GM23338 (cell line): ENCODE results near the gene DOCK10. TPM values are rescaled to one million over a fixed set of nuclear protein-coding genes. Genes with fewer than 3 reads are reported as not detected.

ENCODE experiments used
- ATAC-seq: fragments of 200-7000 bp; cut with Tn5 transposase; 3 replicates; pipeline ENCODE4 v1.9.1; 2020
- DNase-seq: peaks from one replicate; pipeline ENCODE4 v3.0.0-alpha.2; 2015; ENCODE audit warnings: low spot score
- H2AFZ ChIP-seq: fragments of 200-600 bp; sonication (generic); 2 replicates; pipeline ENCODE4 v1.8.0; 2016; ENCODE audit warnings: antibody characterized with exemption, mild to moderate bottlenecking, moderate library complexity
- H3F3A ChIP-seq: fragments of 200-600 bp; sonication (generic); replicated peaks from 2 replicates; pipeline ENCODE4 v1.8.0; 2017; ENCODE audit warnings: antibody characterized with exemption, mixed run types, low read depth
- H3K27ac ChIP-seq: fragments of 200-600 bp; sonication (generic); 2 replicates; pipeline ENCODE4 v1.6.1; 2016; ENCODE audit warnings: low read depth
- H3K27me3 ChIP-seq: fragments of 200-600 bp; sonication (generic); 2 replicates; pipeline ENCODE4 v1.8.0; 2016; ENCODE audit warnings: mild to moderate bottlenecking, mixed run types, moderate library complexity; ENCODE audit not compliant: insufficient read depth
- H3K36me3 ChIP-seq: fragments of 200-600 bp; sonication (generic); 2 replicates; pipeline ENCODE4 v1.8.0; 2016; ENCODE audit warnings: mild to moderate bottlenecking; ENCODE audit not compliant: insufficient read depth
- H3K4me1 ChIP-seq: fragments of 200-600 bp; sonication (generic); 2 replicates; pipeline ENCODE4 v1.8.0; 2016; ENCODE audit warnings: mild to moderate bottlenecking, moderate library complexity; ENCODE audit not compliant: insufficient read depth
- H3K4me2 ChIP-seq: fragments of 200-600 bp; sonication (generic); 2 replicates; pipeline ENCODE4 v1.7.1; 2017; ENCODE audit warnings: mixed run types
- H3K4me3 ChIP-seq: fragments of 200-600 bp; sonication (generic); 2 replicates; pipeline ENCODE4 v1.6.1; 2016; ENCODE audit warnings: mixed run types
- H3K79me2 ChIP-seq: fragments of 200-600 bp; sonication (generic); replicated peaks from 2 replicates; pipeline ENCODE4 v1.8.0; 2017; ENCODE audit warnings: mild to moderate bottlenecking; ENCODE audit not compliant: insufficient read depth
- H3K9me2 ChIP-seq: fragments of 200-600 bp; sonication (generic); 2 replicates; pipeline ENCODE4 v1.8.0; 2017; ENCODE audit not compliant: insufficient read depth
- H4K20me1 ChIP-seq: fragments of 200-600 bp; sonication (generic); replicated peaks from 2 replicates; pipeline ENCODE4 v1.8.0; 2017; ENCODE audit warnings: mild to moderate bottlenecking; ENCODE audit not compliant: insufficient read depth
- H3K27ac Mint-ChIP-seq: 2 replicates; pipeline ENCODE4 v1.8.0; 2020; ENCODE audit warnings: inconsistent platforms, mild to moderate bottlenecking, moderate library complexity, mixed read lengths
- H3K27me3 Mint-ChIP-seq: 3 replicates; pipeline ENCODE4 v1.8.0; 2022; ENCODE audit warnings: low read depth, mild to moderate bottlenecking, moderate library complexity, mixed read lengths, inconsistent platforms; ENCODE audit not compliant: insufficient read depth, poor library complexity
- H3K36me3 Mint-ChIP-seq: 3 replicates; pipeline ENCODE4 v1.8.0; 2021; ENCODE audit warnings: low read depth, mild to moderate bottlenecking, inconsistent platforms, moderate library complexity, mixed read lengths
- H3K4me1 Mint-ChIP-seq: 3 replicates; pipeline ENCODE4 v1.8.0; 2020; ENCODE audit warnings: mild to moderate bottlenecking, inconsistent platforms, mixed read lengths
- H3K4me3 Mint-ChIP-seq: 3 replicates; pipeline ENCODE4 v1.8.0; 2021; ENCODE audit warnings: moderate library complexity, mild to moderate bottlenecking, inconsistent platforms, mixed read lengths
- H3K9me3 Mint-ChIP-seq: 3 replicates; pipeline ENCODE4 v1.8.0; 2020; ENCODE audit warnings: moderate library complexity, mild to moderate bottlenecking, inconsistent platforms, mixed read lengths
- CREB1 ChIP-seq: fragments of 250-450 bp; sonication (Bioruptor Pico); IDR thresholded peaks from 2 replicates; pipeline ENCODE4 v1.5.0; 2020; ENCODE audit warnings: low read depth, mild to moderate bottlenecking, moderate library complexity
- CTCF ChIP-seq, 2 experiments: fragments of 200-600 bp in 1 of 2; sonication (generic) in 1 of 2; conservative IDR thresholded peaks; 2 replicates each; pipeline versions ENCODE4 v1.5.1 to v1.6.1; 2016 to 2017; ENCODE audit warnings: antibody characterized with exemption in 2 of 2, low read depth in 2 of 2, mild to moderate bottlenecking in 2 of 2, moderate library complexity in 1 of 2
- EZH2phosphoT487 ChIP-seq: fragments of 200-600 bp; sonication (generic); IDR thresholded peaks from one replicate; pipeline ENCODE4 v1.8.1; 2018; ENCODE audit warnings: antibody characterized with exemption; ENCODE audit not compliant: unreplicated experiment
- NANOG ChIP-seq: IDR thresholded peaks from 2 replicates; pipeline ENCODE4 v1.6.1; 2016; ENCODE audit warnings: antibody characterized with exemption, borderline replicate concordance
- POLR2AphosphoS5 ChIP-seq: IDR thresholded peaks from 2 replicates; pipeline ENCODE4 v1.6.1; 2016; ENCODE audit warnings: antibody characterized with exemption, low read depth
- REST ChIP-seq: IDR thresholded peaks from one replicate; pipeline ENCODE4 v1.6.1; 2018; ENCODE audit warnings: antibody characterized with exemption; ENCODE audit not compliant: unreplicated experiment
- STAT1 ChIP-seq: IDR thresholded peaks from one replicate; pipeline ENCODE4 v1.6.1; 2016; ENCODE audit warnings: antibody characterized with exemption; ENCODE audit not compliant: unreplicated experiment
- ZNF114 ChIP-seq: fragments of 250-450 bp; sonication (Bioruptor Pico); IDR thresholded peaks from 2 replicates; pipeline ENCODE4 v1.5.0; 2020; ENCODE audit warnings: mild to moderate bottlenecking, moderate library complexity
- ZNF331 ChIP-seq: fragments of 250-450 bp; sonication (Bioruptor Pico); IDR thresholded peaks from 2 replicates; pipeline ENCODE4 v1.5.0; 2020; ENCODE audit warnings: low read depth, mild to moderate bottlenecking, moderate library complexity
- polyA plus RNA-seq: library from polyadenylated mRNA; unstranded; fragments of >200 nt; fragmentation: Nextera tagmentation; extraction: Ambion mirVana; gene quantifications from 2 replicates; pipeline ENCODE4 v1.2.1, GENCODE V29; 2016
- total RNA-seq: library from RNA; depleted of rRNA; stranded (reverse); fragments of >200 nt; shearing (Covaris generic); gene quantifications from 2 replicates; pipeline ENCODE4 v1.2.3, GENCODE V29; 2014
- TF ChIP-seq, protein P1 (sequence below): IDR thresholded peaks from 2 replicates; pipeline ENCODE4 v1.6.1; 2016; ENCODE audit warnings: antibody characterized with exemption

Gene DOCK10
- total and polyA plus RNA-seq, 2 experiments from 2014 or later, result 1.0 to 1.7 TPM

DNA sequence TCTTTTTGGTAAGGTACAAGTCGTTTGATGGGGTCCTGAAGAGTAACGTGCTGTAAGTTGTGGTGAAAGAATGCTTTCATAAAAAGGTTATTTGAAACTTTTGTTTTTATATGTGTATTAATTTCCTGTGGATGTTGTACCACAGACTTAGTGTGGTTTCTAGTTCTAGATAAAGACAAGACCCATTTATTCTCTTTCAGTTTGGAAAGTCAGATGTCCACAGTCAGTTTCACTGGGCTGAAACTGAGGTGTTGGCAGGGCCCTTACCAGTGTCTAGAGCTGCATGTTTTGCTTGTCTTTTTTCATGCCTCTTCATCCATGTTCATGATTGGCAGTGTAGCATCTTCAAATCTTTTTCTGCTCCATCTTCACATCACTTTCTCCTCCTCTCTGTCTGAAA, 22.1 kb upstream of the DOCK10 start (continued):
- TF ChIP-seq REST (no peak), ZNF331 (CRISPR knock-in tag) (no peak), POLR2AphosphoS5 (no peak), CTCF (conservative IDR thresholded peaks at IDR 0.05; ENCODE audit: low read depth in 2 of 2) (no peak)

DNA sequence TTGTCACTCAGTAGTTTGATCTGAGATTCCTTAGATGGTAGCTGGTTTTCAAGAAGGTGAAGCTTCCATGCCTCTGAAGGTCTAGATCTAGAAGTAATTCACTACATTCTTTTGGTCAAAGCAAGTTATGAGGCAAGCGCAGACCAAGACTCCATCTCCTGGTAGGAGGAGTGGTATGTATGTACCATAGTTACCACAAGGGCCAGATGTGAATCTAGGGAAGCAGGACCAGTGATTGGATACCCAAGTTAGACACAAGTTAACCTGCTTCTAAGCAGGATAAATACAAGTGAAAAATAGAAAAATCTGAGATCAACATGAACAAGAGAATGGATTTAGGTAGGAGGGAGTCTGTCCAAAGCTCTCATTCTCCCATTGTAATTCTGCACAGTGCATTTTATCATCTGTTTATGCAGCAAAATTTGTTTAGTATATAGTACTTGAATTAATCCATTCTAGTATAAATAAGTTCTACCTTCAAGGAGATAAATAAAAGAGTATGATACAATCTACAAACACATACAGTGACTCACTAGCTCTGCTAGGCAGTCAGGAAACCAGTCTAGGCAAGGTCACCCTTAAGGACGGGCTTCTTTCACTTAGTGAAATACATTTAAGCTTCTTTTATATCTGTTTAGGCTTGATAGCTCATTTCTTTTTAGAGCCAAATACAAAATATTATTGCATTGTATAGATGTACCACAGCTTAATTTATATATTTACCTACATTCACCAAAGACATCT, 14.2 kb upstream of the DOCK10 start:
- Histone ChIP-seq H3K9me2 (no peaks in the 10 kb centered on the region), H3K27me3 (no peaks in the 10 kb centered on the region), H3K4me2 (no peak overlapping the region), H3F3A (no peaks in the 10 kb centered on the region), H4K20me1 (no peaks in the 10 kb centered on the region), H3K4me1 (no peaks in the 10 kb centered on the region), H3K36me3 (no peaks in the 10 kb centered on the region), H3K27ac (no peak overlapping the region), H3K79me2 (no peaks in the 10 kb centered on the region), H3K4me3 (no peak overlapping the region), H2AFZ (no peak overlapping the region)
- no peaks in the 10 kb centered on the region; the same call in 2 of the 3 replicates for H3K9me3 Mint-ChIP-seq
- TF ChIP-seq STAT1, result no peak
- TF ChIP-seq ZNF114, result no peak
- TF ChIP-seq, protein P1, sequence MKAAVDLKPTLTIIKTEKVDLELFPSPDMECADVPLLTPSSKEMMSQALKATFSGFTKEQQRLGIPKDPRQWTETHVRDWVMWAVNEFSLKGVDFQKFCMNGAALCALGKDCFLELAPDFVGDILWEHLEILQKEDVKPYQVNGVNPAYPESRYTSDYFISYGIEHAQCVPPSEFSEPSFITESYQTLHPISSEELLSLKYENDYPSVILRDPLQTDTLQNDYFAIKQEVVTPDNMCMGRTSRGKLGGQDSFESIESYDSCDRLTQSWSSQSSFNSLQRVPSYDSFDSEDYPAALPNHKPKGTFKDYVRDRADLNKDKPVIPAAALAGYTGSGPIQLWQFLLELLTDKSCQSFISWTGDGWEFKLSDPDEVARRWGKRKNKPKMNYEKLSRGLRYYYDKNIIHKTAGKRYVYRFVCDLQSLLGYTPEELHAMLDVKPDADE, result no peak
- no peak for TF ChIP-seq ZNF331 (CRISPR knock-in tag)
- no peak for TF ChIP-seq CREB1 (CRISPR knock-in tag)
- TF ChIP-seq CTCF (conservative IDR thresholded peaks at IDR 0.05; ENCODE audit: low read depth in 2 of 2), result no peak
- no peak for TF ChIP-seq EZH2phosphoT487
- no peak for TF ChIP-seq NANOG
- TF ChIP-seq REST, result no peak
- no peak for TF ChIP-seq POLR2AphosphoS5
- DNase-seq (no peak), ATAC-seq (no peak)
- H3K4me1 Mint-ChIP-seq, result no peaks in the 10 kb centered on the region
- H3K27ac Mint-ChIP-seq, result no peak overlapping the region
- H3K4me3 Mint-ChIP-seq, result no peak overlapping the region
- no peaks in the 10 kb centered on the region for H3K36me3 Mint-ChIP-seq
- H3K27me3 Mint-ChIP-seq, result no peaks in the 10 kb centered on the region
